GM21515 (cell line): ENCODE results near the gene HRH2.

Source experiments
- ATAC-seq: cut with Tn5 transposase; IDR thresholded peaks from one replicate; pipeline ENCODE4 v1.9.1; 2021; ENCODE audit not compliant: unreplicated experiment

The HRH2 gene

DNA sequence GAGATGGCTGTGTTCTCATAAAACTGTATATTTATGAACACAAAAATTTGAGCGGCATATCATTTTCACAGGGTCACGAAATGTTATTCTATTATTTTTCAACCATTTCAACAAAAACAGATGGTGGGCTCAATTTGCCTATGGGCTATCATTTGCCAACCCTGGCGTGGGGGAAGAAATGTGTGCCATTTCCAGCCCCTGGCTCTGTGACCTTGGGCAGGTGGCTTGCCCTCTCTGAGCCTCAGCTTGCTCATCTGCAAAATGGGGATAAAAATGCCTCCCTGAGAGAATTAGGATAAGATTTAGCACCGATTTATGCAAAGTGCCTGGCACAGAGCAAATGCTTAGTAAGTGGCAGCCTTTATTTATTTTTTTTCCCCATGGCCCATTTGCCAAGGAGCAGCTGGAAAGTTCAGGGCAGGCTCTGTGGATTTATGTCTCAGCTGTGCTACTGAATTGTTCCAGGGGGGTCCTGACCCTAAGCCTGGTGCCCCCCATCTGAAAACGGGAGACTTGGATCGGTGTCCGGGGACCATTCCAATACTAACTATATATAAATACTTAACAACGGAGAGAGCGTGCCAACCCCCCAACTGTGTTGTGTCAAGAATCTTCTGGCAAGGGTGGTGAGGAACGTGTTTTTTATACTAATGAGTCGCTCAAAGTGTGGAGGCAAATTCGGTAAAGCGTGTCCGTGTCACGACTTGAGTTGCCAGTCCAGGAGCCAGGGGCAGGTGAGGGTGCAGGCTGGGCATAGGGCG is 34.5 kb downstream of the HRH2 start:
- no peak for ATAC-seq

DNA sequence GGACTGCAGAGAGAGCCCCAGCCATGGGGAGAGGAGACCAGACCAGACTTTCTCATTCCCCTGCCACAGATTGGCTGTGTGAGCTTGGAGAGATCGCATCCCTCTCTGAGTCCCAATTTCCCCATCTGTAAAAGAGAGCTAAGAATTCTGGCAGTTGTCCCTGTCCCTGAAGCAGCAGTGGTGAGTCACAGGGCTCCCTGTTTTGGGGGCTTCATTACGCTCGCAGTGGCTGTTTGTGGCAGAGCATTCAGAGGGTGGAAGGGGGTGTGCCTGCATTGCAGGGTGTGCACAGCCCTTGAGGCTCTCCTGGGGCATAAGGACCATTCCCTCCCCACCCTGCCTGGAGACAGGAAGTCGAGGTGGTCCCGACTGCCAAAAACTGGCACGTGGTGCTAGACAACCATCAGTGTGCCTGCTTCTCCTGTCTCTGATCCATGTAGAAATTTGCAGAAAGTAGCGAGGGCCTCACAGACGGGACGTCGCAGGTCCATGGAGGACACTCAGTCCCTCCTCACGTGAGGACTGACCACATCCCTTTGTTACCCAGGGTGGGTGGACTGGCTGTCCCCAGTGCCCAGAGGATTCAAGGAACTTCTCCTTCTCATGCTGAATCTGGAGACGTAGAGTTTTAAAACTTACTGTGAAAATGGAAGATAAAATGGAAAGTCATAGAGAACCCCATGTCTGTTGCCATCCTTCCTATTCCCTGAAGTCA is 35.3 kb downstream of the HRH2 start:
- ATAC-seq = no peak

DNA sequence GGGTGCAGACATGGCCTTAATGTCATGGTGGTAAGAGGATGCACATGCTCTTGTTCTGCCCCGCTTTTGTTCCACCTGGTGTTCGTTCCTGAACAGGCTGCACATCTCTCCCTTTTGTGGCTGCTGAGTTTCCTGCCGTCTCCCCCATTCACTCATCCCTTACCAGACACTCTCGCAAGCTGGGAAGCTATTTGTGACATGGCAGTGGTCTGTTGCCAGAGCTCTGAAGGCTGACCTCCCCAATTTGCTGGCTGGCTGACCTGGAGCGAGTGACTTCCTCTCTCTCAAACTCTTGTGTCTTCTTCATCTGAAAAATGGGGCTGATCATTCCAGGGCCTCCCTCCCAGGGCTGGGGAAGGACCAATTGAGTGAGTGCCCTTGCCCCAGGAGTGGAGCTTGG is 35.9 kb downstream of the HRH2 start:
- no peak for ATAC-seq

DNA sequence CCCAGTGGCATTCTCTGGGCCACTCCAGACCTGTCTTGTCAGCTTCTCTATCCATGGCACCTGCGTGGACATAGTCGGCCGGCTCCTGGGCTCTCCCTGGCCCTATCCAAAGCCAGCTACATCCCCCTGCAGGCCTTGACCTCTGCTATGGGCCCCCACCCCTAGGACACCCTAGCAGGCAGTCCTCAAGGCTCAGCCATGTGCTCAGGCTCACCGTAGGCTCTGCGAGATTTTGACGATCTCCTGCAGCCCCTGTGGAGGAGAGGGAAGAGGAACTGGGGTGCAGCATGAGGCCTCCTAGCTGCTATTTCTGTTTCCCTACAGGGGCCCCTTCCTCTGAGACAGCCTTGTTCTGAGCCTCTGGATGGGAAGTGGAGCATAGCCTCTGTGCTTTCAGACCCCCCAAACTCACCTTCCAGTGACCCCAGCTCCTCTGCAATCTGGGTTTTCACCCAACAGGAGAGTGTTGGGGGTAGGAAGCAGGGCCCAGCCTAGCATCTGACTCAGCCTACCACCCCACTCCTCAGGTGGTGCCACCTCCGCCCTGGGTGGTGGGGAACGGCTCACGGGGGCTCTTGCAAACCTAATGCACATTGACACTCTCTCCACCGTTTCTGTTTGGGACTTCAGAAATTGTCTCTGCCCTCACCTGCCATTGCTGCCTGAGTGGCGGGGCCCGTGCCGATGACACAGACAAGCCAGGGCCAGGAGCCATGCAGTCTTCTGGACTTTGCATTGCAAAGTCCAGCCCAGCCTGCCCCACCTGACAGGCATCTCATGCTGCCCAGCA is 36.7 kb downstream of the HRH2 start:
- no peak for ATAC-seq

DNA sequence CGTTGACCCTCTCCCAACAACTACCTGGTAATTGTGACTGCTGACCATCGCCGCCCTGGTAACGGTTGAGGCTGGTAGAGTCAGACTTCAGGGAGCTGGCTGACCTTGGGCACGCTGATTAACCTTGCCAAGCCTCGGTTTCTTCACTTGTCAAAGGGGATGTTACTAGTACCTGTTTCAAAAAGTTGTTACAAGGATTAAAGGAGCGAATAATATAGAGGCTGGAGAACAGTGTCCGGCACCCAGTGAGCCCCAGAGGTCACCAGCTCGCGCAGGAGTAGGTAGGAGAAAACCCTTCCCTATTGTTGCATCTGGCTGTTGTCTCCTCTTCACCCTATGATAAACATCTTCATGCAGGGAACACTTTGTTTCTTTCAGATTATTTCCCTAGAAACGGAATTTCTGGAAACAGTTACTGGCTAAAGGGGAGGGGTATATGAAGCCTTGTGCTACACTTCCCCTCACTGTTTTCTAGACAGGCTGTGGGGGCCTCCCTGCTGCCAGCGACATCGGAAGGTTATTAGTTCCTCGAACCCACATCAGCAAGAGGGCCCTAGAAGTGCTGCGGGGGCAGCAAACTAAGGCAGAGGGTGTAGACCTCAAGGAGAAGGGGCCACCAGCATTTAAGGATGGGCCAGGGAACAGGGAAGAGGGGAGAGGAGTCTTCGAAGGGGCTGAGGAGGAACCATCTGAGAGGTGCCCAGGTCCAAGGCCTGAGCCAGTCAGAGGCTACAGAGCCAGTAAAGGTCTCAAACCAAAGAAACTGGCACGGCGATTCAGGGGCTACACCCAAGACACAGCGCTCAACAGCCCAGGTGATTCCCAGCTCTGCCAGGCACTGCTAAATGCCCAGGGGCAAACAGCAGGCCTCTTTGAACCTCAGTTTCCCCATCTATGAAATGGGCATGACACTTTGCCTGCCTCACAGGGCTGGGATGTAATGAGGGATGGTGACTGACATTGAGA is 37.6 kb downstream of the HRH2 start:
- no peak for ATAC-seq

DNA sequence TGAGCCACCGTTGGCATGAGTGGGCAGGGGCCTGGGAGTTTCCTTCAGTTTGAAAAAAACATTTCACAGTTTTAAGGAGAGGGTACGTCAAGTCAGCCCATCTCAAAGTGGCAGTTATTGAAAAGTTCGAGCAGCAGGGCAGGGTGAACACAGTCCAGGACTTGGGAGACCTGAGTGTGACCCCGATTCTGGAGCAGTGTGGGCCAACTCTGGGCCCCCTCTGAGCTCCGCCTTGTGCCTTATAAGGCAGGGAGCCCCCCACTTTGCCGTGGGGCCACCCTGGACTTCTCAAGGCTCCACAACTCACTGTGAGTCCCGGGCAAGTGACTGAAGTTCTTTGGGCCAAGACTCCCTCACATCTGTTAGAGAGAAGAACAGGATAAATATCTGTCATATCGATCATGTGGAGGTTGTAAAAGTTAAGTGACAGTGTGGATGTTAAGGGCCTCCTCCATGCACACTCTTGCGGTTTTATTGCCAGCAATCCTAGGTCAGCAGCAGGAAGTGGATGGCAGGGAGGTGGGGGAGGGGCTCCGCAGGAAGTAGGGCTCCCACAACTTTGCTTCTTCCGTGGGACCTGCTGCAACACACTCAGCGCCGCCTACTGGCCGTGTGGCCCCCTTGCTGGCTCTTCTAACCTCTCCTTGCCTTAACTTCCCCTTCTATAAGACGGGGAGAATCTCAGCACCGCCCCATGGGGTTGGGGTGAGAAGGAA is 38.4 kb downstream of the HRH2 start:
- ATAC-seq = no peak

DNA sequence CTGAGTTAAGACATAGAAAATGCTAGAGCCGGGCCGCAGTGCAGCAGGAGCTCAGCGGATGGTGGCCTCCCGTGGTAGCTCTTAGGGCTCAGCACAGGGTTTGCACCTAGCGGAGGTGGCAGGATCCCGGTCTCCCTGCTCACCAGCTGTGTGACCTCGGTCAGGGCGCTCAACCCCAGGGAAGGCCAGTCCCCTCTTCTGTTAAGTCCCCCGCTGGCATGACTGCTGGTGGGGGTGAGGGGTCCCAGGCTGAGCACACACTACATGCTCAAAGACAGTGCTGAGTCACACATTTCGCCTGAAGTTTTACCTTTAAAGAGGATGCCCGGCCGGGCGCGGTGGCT is 39.0 kb downstream of the HRH2 start:
- no peak for ATAC-seq

DNA sequence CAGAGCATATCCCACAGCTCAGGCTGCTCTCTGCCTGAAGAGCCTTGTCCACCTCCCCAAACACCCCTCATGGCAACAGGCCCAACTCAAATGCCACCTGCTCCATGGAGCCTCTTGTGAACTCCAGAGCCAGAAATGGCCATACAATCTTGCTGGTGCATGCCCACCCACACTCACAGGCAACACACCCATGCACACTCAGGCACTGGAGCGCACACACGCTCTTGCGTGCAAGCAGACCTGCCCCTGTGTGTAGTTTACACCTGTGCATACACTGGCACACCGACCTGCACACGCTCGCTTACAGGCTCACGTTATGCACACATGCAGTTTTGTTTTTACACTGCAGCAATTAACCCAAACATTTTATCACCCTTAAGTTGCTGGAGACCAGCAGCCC is 40.0 kb downstream of the HRH2 start:
- ATAC-seq = no peak

DNA sequence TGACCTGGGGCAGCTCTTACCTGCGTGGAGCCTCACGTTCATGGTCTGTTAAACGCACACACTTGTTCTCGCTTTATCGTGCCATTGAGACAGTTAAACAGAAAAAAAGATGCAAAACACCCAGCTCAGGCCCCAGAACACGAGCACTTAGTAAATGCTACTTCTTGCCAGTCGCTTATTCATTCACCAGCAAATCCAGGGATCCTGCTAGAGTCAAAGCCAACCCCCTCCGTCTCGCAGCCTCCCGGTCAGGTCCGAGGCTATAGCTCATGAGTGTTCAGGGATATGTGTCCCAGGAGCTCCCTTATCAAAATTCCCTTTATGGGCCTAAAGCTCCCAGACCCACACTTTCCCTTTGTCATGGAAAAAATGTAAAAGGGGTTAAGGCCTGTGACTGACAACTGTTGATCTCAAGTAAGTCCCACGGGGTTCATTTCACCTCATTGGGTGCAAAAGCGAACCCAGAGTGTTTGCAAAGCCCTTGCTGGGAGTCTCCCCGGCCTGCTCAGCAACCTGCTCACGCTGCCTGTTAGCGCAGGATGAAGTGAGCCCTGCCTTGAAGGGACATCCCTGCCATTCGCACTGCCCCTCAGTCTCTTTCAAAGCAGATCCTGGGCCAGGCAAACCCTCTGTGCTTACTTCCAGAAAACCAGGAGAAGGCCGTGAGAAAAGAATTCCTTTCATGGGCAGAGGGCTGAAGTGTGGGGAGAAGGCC is 40.7 kb downstream of the HRH2 start:
- ATAC-seq = no peak

DNA sequence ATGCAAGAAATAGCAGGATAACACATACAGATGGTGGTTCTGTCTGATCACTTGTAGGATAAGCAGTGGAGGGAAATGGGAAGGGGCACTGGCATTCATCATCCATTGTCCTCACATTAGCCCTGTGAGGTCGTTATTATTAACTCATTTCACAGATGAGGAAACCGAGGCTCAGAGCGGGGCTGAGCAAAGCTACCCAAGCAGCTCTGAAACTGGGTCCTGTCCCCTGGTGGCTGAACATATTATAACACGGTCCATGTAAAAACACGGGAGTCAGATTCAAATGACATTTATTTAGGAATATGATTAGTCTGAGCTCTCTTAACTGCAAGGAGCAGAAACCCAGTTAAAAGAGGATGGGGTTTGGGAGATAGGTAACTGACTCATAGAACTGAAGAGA is 43.1 kb downstream of the HRH2 start:
- ATAC-seq = no peak

DNA sequence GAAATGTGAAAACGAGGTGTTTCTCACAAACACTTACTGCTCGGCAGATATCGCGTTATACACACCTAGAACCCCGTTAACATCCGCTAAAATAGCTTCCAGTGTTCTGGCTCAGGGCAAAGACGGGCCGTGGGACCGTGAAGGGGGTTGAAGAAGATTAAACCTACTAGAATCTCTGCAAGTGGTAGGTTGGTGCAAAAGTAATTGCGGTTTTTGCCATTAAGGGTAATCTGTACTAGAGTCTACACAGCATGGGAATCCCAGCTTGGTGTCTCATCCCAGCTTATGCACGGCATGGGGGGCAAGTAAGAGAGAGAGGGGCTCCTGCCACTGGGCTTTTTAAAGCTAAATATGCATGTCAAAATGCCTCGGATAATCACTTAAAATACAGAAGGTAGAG is 43.9 kb downstream of the HRH2 start:
- ATAC-seq = no peak

DNA sequence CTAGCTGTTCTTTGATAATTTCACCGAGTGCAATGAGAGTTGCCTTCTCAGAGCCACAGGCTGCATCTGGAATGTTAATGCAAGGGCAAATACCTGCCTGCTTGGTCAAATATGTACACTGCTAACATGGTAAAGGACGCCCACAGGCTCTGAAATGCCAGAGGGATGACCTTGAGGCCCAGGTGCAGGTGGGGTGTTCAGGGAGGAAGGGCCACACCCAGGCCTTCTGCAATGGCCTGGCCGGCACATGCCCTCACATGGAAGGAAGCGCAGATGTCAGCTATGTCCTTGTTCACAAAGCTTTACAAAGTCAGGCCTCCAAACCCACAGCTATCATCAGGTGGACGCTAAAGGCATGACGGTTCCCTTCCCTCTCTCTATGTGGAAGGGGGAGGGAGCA is 48.6 kb downstream of the HRH2 start:
- no peak for ATAC-seq

DNA sequence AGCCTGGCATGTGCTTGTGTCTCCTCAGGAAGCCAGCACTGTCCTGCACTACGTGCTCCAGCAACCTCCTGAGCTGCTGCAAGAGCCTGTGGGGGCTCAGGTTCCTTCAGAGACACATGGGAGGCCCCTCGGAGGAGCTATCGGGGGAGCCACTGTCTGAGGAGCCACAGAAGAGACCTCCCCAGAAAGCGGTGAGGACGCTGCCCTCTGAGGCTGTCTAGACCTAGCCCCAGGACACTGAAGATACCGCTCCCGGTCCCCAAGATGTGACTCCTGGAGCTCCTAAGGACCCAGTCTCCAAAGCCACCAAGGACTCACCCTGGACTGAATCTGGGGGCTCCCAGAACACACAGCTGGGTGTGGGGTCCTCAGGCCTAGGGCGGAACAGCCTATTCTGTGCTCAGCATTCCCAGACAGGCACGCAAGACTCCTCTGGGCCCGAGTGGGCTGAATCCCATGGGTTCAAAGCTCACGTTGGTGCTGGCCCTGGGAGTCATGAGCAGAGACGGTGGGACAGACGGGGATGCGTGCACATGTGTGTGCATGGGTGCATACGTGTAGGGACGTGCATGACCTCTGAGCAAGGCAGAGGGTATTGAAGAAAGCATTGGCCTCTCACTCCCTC is 50.0 kb downstream of the HRH2 start:
- ATAC-seq = no peak

DNA sequence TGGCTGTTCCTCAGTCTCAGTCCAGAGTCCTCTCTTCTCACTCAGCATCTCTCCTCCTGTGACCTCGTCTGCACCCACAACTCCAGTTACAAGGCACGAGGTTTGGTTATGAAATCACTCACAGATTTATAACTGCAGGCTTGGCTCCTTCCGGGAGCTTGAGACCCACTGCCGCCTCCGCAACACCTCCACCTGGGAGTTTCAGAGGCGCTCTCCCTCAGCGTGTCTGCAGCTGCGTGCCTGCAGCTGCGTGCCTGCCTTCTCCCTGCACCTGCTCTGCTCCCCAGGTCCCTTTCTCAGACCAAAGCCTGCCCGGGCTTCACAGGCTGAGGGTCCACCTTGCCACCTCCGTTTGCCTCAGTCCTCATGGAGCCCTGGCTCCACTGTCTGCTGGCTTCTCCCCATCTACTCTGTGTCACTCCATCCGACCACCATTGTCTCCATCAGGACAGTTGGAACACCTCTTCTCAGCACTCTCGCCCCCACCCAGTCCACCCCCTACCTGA is 51.5 kb downstream of the HRH2 start:
- ATAC-seq = no peak

DNA sequence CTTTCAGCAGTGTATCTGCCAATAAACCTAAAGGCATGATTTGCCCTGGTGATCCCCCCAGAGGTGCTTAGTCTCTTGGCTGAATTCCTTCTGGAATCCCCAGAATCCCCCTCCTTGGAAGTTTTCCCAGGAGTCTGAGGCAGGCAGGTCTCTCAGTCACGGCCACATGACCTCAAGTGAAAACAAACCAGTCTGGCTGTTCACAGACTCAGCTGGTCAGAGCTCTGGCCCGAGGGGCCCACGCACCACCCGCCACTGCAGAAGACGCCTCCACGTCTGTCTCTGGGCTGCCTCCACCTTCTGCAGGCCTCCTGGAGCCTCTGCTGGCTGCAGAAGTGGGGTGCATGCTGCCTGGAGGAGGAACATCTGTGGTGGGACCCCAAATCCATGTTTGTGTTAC is 52.5 kb downstream of the HRH2 start:
- no peak for ATAC-seq

DNA sequence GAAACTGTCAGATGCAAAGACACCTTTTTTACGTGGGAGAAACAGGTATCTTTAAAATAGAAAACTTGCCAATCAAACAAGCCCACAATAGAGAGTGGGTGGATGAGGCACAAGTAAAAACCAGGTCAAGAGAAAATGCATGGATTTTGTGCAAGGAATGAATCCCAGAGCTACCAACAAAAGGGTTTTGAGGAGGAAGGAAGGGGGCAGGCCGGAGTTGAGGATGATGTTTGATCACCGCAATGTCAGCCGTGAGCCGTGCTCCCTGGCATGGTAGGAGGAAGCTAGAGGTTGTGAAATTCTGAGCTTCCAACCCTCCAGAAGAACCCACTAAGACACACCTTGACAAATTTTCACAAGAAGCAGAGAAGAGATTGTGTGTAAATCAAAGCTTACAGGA is 53.2 kb downstream of the HRH2 start:
- ATAC-seq = no peak

DNA sequence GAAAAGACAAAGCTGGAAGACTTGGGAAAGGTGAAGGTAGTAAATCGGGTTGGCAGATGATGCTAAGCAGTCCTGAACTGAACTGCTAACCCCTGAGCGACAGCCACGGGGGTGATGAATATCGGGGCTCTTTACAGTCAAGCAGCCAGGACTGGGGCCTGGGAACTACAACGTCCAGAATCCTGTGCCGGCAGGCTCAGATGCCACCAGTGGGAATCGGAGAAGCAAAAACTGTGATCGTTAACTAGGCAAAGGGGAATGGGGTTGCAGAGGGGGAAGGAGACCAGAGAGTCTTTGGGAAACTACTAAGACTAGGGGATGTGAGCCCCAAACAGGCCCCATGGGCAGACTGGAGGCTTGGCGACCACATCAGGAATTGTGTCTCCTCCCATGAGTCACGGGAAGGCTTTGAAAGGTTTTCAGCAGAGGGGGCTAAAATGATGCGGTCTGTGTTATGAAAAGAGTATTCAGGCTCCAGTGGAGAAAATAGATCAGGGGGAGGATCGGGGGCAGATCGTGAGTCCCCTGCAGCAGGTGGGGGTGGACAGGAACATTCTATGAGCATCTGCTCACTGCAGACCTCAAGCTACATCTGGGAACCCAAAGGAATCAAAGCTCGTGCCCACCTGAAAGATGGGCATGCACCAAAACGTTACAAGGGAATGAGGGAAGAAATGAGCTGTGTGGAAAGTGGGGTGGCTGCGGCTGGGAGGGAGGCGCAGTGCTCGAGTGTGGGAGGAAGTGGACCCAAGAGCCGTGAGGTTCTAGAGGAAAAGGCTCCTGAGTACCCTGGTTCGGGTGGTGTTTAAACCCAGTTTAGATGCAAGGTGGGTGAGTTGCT is 53.8 kb downstream of the HRH2 start:
- no peak for ATAC-seq

DNA sequence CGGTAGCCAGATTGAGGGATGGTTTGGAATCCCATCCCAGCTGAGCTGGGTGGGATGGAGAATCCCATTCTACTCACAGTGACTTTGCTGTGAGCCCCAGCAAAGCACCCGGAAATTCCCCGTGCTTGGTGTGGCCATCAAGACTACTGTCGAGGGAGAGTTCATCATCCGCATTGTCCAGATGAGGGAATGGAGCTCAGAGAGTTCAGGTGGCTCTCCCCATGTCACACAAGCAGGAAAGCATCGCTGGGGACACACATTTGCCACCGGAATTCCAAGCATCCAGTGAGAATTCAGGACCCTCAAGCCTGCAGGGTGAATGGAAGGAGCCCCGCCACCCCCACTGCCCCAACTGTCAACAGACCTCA is 54.4 kb downstream of the HRH2 start:
- no peak for ATAC-seq
